Measurements from ENCODE around the gene GNAQ. TPM values are rescaled to one million over a fixed set of nuclear protein-coding genes. Genes with fewer than 3 reads are reported as not detected.
"Not testable (repeated sequence)": the region's sequence is repeated elsewhere in the genome, so short reads cannot be mapped to it uniquely, and the experiment has no call there.

GNAQ gene
- total RNA-seq, 1 donor from 2014 or later: 55.2 TPM

DNA sequence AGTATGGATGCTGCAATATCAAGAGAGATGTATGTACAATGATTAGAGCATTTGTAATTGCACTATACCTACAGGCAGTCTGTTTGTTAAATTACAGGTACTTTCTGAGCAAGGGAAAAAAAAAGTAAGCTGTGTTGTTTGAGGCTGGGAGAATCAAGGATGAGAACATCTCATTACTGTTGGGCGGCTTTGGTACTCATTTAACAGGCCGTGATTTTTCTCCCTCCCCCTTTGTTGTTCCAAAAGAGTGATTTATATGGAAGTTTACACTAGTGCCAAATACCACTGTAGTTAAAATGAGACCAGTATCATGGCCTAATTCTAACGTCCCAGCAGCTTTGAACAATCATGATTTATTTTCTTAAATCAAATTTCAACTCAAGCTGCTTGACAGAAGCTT lies 312.3 kb downstream of the GNAQ start:
- DNase-seq (ENCODE audit: extremely low read depth, low read depth, low spot score): no peak

DNA sequence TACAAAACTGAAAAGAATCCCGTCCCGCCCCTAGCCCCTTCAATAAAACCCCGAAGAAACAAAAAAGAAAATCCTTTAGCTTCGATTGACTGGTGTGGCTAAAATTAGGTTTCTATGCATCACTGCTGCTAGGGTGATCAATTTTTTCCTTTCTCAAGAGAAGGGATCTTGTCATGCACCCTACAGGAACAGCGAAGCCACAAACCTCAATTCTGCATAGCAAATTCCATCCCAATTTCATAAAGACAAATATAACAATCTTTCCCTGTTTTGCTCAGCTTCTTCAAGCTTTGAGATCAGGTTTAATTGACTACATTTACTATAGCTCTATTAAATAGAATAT lies 313.3 kb downstream of the GNAQ start:
- DNase-seq (ENCODE audit: extremely low read depth, low read depth, low spot score): not testable (repeated sequence)

DNA sequence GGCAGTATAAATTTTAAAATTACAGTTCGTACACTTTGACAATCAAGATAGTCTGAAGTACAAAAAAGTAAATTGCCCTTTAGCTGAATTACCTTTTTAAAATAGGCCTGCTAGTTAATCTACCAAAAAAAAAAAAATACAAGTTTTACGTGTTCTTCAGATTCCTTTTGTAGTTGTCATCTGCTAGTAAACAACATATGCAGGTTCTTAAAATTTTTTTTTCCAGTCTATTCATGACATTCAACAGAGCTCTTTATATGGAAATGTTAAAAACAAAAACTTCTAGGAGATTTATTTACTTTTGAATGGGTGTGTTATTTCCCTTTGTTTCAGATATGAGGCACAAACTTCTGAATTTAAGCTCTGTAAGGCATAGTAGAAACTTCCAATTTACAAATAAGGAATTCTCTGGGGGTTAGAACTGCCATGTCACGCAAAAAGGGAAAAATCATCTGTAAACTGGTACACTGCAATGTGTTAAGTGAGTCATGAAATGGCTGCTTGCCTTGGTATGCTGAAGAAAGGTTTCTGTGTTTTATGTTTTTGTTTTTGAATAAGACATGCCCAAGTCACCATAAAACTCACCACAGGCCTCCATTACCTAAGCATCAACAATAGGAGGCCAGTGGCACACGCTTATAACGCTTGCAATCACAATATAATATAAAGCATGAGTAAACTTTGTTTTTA lies 313.9 kb downstream of the GNAQ start:
- DNase-seq (ENCODE audit: extremely low read depth, low read depth, low spot score): not testable (repeated sequence)

DNA sequence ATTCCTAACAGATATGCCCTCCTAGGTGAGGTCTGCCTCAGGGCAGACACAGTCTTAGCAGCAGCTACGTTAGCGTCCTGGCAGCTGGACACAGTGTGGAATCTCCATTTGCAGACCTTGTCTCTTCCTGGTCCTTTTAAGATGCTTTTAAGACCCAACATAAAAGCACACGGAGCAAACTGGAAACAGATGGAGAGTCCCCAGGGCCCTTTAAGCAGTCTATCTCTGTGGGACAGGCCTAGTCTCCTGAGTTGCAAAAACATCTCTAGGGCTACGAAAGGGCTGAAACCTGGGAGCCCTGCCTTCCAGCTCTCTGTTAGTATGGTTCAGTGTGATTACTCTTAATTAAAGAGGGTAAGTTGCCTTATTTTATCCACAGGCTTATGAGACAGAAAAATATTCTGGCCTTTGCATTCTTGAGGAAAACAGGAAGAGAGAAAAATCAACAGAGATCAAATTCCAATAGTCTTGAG lies 317.5 kb downstream of the GNAQ start:
- no peak for DNase-seq (ENCODE audit: extremely low read depth, low read depth, low spot score)

DNA sequence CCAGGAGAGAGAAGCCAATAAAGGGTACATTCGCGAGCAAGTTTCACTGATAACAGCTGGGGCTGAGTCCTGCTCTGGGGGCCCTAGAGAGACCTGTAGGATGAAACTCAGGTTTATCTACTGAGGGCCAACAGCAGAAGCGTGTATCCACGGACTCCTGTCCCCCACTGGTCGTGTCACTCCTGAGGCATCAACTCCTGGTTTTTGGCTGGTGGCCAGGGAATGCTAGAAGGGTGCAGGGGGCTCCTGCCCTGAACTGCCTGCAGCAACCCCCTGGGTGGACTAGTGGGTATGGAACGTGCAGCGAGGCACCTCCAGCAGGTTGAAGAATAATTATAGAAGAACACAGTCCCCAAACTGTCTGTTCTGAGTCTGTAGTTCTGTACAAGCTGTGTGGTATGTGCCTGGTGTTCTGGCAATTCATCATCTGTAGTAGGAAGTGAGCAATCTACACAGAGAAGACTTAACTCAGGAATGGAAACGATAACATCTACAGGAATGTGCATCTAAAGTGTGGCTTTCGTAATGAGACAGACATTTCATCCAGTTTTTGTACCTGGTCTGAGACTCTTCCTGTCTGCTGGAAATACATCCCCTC lies 319.0 kb downstream of the GNAQ start:
- peak; percentile 72 for DNase-seq (ENCODE audit: extremely low read depth, low read depth, low spot score)

DNA sequence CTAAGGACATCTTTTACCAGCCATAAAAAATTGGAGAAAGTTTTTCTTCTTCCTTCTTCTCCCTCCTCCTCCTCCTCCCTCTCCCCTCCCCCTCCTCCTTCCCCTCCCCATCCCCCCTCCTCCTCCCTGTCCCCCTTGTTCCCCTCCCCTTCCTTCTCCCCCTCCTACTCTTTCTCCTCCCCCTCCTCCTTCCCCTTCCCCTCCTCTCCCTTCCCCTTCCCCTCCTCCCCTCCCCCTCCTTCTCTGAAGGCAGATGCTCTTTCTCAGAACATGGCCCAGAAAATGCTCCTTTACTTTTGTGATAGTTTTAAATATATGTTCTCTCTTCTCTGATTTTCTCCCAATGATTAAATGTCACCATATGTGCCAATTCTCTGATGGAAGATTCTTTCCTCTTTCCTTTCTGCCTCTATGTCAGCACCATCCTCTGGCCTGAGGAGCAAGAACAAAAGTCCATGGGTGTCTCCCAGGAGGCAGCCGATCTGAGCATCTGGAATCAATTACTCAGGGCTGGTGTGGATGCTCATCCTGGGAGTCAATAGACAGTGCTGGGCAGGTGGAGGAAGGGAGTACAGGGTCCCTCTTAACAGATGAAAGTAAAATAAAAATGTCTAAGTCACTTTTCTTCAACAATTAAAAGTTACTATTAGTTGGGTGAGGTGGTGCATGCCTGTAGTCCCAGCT lies 320.5 kb downstream of the GNAQ start:
- DNase-seq (ENCODE audit: extremely low read depth, low read depth, low spot score): no peak

DNA sequence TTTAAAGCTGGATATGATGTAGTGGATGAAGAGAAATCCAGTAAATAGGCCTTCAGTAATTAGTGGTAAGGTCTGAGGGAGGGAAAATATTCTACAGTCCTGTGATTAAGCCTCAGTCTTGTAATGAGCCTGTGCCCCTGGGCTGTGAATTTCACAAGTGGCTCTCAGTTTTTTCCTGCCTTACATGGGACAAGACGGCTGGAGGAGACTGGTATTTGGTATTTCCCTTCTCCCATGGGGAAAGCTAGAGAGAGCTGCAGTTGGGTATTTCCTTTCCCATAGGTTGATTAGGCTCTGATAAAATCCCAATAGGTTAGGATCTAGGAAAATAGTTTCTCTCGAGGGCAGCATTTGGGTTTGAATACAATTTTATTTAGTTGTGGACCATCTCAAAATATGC lies 321.3 kb downstream of the GNAQ start:
- no peak for DNase-seq (ENCODE audit: extremely low read depth, low read depth, low spot score)

DNA sequence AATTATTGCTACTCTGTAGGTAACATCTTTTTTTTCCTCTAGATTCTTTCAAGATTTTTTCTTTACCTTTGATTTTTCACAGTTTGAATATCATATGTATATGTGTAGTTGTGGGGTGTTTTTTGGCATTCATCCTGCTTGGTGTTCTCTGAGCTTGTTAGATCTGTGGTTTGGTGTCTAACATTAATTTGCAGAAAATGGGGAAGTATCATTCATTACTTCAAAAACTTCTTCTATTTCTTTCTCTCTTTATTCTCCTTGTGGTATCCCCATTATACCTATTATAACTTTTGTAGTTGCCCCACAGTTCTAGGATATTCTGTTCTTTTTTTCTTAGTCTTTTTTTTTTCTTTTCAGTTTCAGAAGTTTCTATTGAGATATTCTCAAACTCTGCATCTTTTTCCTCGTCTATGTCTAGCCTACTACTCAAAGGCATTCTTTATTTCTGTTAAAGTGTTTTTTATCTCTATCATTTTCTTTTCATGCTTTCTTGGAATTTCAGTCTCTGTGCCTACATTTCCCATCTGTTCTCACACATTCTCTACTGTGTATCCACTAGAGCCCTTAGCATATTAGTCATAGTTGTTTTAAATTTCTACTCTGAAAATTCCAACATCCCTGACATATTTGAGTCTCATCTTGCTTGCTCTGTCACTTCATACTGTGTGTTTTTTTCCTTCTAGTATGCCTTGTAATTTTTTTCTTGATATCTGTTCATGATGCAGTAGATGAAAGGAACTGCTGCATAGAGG lies 323.4 kb downstream of the GNAQ start:
- DNase-seq (ENCODE audit: extremely low read depth, low read depth, low spot score): no peak

DNA sequence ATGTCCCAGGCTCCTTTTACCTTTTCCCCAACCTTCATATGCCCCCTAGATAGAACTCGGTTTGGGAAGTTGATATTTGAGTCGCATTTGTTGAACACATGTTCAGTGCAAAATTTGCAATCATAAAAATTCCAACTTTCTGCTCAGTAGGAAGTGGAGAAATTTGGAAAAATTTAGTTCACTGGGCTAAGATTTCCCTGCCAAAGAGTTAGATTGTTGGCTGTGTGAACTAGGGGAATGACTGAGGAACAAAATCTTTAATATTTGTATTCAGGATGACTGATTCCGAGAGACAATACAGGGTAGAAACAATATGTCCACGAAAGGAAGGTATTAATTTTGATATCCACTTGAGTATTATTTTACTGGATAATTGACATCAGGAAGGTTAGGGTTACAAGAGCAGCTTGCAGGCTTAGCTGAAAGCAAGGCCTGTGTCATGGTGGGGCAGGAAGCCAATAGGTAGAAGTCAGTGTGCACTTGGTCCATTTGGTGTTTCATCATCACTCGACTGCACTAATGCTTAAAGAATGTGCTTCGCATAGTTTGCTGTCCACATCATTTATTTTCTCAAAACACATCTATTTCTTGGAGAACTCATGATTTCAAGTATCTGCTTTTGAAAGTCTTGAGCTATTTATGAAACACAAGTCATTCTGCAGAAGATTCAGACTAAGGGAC lies 324.1 kb downstream of the GNAQ start:
- DNase-seq (ENCODE audit: extremely low read depth, low read depth, low spot score): peak; percentile 92

DNA sequence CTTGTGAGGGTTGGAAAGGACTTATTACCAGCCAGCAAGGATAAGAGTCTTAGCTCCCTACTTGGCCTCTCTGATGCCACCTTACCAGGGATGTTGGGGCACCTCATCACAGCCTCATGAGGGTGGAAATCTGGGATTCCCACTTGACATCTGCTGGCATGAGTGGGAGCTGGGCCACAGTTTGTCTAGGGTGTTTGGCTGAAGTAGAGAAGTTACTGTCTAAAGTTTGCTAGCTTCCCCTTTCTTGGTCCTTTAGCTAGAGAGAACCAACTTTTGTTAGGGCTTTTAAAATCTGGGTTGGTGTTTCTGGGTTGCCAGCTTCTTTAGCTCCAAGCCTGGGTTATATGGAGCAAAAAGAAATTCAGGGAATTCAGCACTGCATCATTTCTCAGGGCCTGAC lies 326.0 kb downstream of the GNAQ start:
- no peak for DNase-seq (ENCODE audit: extremely low read depth, low read depth, low spot score)

DNA sequence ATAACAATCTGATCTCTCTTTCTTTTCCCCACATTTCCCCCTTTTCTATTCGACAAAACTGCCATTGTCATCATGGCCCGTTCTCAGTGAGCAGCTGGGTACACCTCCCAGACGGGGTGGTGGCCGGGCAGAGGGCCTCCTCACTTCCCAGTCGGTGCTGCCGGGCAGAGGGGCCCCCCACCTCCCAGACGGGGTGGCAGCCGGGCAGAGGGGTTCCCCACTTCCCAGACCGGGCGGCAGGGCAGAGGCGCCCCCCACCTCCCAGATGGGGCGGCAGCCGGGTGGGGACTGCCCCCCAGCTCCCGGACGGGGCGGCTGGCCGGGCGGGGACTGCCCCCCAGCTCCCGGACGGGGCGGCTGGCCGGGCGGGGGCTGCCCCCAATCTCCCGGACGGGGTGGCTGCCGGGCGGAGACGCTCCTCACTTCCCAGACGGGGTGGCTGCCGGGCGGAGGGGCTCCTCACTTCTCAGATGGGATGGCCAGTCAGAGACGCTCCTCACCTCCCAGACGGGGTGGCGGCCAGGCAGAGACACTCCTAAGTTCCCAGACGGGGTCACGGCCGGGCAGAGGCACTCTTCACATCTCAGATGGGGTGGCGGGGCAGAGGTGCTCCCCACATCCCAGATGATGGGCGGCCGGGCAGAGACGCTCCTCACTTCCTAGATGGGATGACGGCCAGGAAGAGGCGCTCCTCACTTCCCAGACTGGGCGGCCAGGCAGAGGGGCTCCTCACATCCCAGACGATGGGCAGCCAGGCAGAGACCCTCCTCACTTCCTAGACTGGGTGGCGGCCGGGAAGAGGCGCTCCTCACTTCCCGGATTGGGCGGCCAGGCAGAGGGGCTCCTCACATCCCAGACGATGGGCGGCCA lies 328.9 kb downstream of the GNAQ start:
- DNase-seq (ENCODE audit: extremely low read depth, low read depth, low spot score): not testable (repeated sequence)

DNA sequence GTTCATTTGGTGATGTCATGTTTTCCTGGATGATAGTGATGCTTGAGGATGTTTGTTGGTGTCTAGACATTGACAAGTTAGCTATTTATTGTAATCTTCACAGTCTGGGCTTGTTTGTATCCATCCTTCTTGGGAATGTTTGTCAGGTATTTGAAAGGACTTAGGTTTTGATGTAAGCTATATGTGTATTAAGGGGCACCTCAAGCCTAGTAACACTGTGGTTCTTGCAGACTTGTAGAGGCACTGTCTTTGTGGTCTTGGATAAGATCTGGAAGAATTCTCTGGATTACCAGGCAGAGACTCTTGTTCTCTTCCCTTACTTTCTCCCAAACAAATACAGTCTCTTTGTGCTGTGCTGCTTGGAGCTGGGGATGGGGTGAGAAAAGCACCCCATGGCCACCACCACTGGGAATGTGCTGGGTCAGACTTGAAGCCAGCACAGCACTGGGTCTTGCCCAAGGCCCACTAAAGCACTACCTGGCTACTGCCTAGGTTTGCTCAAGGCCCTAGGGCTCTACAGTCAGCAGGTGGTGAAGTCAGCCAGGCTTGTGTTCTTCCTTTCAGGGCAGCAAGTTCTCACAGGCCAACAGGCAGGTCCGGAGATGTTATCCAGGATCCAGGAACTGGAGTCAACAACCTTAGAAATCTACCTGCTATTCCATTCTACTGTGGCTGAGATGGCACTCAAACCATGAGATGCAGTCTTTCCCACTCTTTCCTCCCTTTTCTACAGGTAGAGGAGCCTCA lies 334.2 kb downstream of the GNAQ start:
- DNase-seq (ENCODE audit: extremely low read depth, low read depth, low spot score): no peak

DNA sequence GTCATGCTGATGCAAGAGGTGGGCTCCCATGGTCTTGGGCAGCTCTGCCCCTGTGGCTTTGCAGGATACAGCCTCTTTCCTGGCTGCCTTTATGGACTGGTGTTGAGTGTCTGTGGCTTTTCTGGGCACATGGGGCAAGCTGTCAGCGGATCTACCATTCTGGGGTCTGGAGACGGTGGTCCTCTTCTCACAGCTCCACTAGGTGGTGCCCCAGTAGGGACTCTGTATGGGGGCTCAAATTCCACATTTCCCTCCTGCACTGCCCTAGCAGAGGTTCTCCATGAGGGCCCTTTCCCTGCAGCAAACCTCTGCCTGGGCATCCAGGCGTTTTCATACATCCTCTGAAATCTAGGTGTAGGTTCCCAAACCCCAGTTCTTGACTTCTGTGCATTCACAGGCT lies 340.9 kb downstream of the GNAQ start:
- not testable (repeated sequence) for DNase-seq (ENCODE audit: extremely low read depth, low read depth, low spot score)

DNA sequence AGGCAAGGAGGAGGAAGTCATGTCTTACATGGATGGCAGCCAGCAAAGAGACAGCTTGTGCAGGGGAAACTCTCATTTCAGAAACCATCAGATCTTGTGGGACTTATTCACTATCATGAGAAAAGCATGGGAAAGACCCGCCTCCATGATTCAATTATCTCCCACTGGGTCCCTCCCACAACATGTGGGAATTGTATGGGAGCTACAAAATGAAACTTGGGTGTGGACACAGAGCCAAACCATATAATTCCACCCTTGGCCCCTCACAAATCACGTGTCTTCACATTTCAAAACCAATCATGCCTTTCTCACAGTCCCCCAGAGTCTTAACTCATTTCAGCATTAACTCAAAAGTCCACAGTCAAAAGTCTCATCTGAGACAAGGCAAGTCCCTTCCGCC lies 341.5 kb downstream of the GNAQ start:
- not testable (repeated sequence) for DNase-seq (ENCODE audit: extremely low read depth, low read depth, low spot score)

DNA sequence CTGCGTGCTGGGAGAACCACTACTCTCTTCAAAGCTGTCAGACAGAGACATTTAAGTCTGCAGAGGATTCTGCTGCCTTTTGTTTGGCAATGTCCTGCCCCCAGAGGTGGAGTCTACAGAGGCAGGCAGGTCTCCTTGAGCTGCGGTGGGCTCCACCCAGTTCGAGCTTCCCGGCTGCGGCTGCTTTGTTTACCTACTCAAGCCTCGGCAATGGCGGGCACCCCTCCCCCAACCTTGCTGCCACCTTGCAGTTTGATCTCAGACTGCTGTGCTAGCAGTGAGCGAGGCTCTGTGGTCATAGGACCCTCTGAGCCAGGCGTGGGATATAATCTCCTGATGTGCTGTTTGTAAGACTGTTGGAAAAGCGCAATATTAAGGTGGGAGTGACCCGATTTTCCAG lies 343.9 kb downstream of the GNAQ start:
- not testable (repeated sequence) for DNase-seq (ENCODE audit: extremely low read depth, low read depth, low spot score)

DNA sequence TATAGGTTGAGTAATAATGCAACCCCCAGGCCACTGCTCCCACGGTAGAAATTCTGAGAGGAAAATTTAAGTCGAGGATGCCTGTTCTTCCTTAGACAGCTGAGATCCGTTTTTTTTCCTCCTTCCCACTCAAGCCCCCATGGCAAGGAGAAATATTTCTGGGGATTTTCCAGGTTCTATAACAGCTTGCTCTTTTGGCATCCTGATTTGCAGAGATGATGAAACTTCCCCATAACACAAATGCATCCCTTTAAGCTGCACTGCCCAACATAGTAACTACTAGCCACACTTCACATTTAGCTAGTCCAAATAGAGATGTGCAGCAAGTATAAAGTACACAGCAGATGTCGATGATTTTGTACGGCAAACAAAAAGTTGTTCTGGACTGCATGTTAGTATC lies 351.0 kb downstream of the GNAQ start:
- DNase-seq (ENCODE audit: extremely low read depth, low read depth, low spot score): no peak

DNA sequence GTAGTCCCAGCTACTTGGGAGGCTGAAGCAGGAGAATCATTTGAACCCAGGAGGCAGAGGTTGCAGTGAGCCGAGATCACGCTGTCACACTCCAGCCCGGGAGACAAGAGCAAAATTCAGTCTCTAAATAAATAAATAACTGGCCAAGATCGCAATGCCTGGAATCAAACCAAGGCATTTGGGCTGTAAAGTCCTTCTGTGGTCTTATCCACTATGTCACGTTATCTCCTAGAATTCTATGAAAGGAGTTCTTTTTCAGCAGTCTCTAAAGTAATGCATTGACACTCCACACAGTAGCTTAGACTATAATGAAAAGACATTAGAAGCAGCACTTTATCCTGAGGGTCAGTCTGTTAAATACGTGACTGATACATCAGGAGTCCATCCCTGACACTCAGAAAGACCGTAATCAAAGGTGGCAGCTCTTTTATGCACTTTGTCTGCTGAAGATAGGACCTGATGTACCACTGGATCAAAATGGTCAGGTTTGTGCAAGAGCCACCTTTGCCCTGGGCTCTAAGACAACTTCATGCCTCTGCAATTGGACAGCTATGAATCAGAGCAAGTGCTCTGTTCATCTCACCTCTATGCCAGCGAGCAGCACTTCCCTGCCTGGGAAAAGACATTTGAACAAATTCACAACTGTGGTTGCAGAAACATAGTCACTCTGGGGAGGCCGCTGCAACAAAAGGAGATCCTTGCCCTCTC lies 351.8 kb downstream of the GNAQ start:
- DNase-seq (ENCODE audit: extremely low read depth, low read depth, low spot score): no peak

DNA sequence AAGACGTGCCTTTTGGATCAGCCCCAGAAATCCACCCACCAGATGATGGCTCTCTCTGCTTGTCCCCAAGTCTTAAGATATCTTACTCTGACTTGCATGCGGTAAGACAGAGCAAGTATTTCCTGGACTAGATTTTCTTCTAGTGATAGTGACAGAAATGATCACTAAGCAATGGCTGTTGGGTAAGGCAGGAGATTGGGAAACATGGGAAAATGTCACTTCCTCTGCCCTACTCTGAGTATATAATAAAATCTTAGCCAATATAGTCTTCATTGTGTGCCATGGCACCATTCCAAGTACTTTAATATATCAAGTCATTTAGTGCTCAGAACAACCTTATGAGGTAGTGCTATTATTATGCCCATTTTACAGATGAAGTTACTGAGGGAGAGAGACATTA lies 352.5 kb downstream of the GNAQ start:
- no peak for DNase-seq (ENCODE audit: extremely low read depth, low read depth, low spot score)
